ENCODE data around the gene PDP2. TPM values are rescaled to one million over a fixed set of nuclear protein-coding genes. Genes with fewer than 3 reads are reported as not detected.

Gene PDP2
- polyA plus RNA-seq, 1 donor: 15.0 TPM

DNA sequence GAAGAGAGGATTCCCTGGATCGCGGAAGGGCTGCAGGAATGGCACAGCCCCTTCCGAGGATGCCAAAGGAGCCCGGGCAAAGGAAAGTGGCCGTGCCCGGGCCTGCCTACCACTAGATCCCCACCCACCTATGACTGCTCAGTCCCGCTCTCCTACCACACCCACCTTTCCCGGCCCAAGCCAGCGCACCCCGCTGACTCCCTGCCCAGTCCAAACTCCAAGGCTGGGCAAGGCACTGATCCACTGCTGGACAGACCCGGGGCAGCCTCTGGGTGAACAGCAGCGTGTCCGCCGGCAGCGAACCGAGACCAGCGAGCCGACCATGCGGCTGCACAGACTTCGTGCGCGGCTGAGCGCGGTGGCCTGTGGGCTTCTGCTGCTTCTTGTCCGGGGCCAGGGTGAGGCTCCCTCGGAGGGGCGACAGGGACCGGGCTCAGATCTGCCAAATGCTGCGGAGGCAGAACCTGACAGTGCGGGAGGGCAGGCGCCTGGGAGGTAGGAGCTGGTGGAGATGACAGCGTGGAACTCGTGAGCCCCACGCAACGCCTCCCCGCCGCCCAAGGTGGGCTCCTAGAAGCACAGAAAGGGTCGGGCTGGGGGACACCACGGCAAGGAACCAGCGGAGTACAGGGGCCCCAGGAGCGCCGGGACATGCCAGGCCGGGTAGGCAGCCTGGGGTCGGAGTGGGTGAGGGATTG is 55.1 kb downstream of the PDP2 start, which contains the start of gene CES2:
Gene CES2 (plus strand): TSS at position 203 of the 698 bp plus-strand sequence. CDS start 120 bp downstream, at position 323.
- DNase-seq: no peak

DNA sequence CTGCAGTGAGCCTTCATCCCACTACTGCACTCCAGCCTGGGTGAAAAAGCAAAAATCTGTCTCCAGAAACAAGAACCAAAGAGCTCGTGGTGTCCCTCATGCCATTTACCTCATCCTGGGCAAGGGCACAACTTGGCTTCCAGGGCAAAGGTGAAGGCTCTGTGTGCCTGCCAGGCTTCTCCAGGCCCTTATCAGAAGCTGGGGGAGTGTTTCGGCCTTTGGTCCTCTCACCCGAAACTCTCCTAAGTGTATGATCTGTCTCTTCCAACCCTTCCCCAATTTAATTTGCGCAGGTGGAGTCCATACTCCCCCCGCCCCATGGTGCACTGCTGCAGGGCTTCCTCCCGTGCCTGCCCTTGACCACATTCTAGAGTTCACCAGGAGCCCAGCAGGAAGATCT is 56.1 kb downstream of the PDP2 start:
- no peak for DNase-seq

DNA sequence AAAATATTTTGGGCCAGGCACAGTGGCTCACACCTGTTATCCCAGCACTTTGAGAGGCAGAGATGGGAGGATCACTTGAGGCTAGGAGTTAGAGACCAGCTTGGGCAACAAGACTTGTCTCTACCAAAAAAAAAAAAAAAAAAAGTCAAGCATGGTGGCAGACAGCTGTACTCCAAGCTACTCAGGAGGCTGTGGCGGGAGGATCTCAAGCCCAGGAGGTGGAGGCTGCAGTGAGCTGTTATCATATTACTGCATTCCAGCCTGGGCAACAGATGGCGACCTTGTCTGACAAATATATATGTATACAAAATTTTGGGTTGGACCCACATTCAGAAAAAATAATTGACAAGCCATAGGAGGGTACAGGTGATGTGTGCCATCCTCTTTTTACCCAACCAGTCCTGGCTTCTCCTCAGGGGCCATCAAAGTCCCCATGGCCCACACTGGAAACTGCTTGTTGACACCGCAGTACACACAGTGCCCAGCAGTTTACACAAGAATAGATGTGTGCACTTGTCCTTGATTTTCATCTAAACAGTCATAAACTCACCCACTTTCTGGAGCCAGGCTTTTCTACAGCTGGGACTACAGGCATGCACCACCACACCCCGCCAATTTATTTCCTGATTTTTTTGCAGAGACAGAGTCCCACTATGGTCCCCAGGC is 56.7 kb downstream of the PDP2 start:
- no peak for DNase-seq

DNA sequence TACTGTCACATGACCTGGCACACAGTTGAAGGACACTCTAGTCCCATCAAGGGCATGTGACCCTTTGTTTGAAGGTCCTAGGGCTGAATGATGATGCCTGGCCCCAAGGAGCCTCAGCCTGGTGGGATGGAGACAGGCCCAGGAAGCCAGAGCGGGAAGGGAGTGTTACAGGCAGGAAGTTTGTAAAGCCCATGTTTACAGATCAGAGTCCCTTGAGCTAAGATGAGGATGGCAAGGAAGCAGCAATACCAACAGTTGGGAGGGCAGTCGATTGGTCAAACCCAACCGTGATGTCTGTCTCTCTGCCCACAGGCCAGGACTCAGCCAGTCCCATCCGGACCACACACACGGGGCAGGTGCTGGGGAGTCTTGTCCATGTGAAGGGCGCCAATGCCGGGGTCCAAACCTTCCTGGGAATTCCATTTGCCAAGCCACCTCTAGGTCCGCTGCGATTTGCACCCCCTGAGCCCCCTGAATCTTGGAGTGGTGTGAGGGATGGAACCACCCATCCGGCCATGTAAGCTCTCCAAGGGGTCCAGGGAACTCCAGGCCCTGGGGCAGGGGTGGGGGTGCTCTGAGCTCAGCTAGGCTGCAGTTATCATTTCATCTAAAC is 57.5 kb downstream of the PDP2 start:
- no peak for DNase-seq

DNA sequence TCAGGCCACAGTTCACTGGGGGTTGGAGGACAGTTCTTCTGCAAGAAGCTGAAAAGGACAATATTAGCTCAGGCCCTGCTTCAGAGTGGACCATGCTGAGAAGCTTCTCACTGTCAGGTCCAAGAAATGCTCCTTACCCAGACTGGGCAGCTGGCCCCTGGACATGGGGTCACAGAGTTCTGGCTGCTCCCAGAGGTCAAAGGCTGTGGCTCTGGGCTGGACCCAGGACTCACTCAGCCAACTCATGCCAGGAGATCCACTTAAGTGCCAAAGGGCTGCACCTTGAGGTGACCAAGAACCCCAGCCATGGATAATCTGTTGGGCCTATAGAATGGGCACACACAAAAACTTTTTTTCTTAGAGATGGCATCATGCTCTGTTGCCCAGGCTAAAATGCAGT is 59.1 kb downstream of the PDP2 start:
- DNase-seq: no peak

DNA sequence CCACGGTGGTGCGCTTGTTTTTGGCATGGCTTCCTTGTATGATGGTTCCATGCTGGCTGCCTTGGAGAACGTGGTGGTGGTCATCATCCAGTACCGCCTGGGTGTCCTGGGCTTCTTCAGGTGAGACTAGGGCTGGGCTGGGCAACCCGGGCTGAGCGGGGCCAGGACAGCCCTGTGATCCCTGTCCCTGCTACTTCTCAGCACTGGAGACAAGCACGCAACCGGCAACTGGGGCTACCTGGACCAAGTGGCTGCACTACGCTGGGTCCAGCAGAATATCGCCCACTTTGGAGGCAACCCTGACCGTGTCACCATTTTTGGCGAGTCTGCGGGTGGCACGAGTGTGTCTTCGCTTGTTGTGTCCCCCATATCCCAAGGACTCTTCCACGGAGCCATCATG is 59.9 kb downstream of the PDP2 start:
- no peak for DNase-seq

Other genes starting within 250 kb of the PDP2 start
- gene CMTM4, start 183.8 kb upstream of the PDP2 start, polyA plus RNA-seq (ENCODE audit: insufficient read length): 71.6 TPM
- 174 TPM for gene DYNC1LI2, start 128.9 kb upstream of the PDP2 start, polyA plus RNA-seq (ENCODE audit: insufficient read length)
- gene TERB1, start 78.9 kb upstream of the PDP2 start, polyA plus RNA-seq (ENCODE audit: insufficient read length): 0.12 TPM
- gene NAE1, start 49.5 kb upstream of the PDP2 start, polyA plus RNA-seq (ENCODE audit: insufficient read length): 115 TPM
- gene CA7, start 36.1 kb upstream of the PDP2 start, polyA plus RNA-seq (ENCODE audit: insufficient read length): 0.65 TPM
- gene CDH16, start 38.4 kb downstream of the PDP2 start, polyA plus RNA-seq (ENCODE audit: insufficient read length): 221 TPM
- gene RRAD, start 45.0 kb downstream of the PDP2 start, polyA plus RNA-seq (ENCODE audit: insufficient read length): 3.7 TPM
- 78.3 TPM for gene CIAO2B, start 53.9 kb downstream of the PDP2 start, polyA plus RNA-seq (ENCODE audit: insufficient read length)
- gene CES2, start 55.0 kb downstream of the PDP2 start, polyA plus RNA-seq (ENCODE audit: insufficient read length): 41.1 TPM
- 4.1 TPM for gene CES3, start 80.8 kb downstream of the PDP2 start, polyA plus RNA-seq (ENCODE audit: insufficient read length)
- 12.4 TPM for gene CES4A, start 108.1 kb downstream of the PDP2 start, polyA plus RNA-seq (ENCODE audit: insufficient read length)
- gene CBFB, start 148.6 kb downstream of the PDP2 start, polyA plus RNA-seq (ENCODE audit: insufficient read length): 83.8 TPM
- 29.3 TPM for gene PHAF1, start 229.4 kb downstream of the PDP2 start, polyA plus RNA-seq (ENCODE audit: insufficient read length)